Choroid plexus epithelial cell (primary cell): Measurements from ENCODE around the gene SPINK1.
A peak's percentile ranks its signal among the peaks of the same experiment; 100 is the strongest.
"Not testable (repeated sequence)": the region's sequence is repeated elsewhere in the genome, so short reads cannot be mapped to it uniquely, and the experiment has no call there.

Source experiments
- DNase-seq: peaks from one replicate; pipeline ENCODE4 v3.0.0-alpha.2; 2010; ENCODE audit warnings: low read depth
- H3K4me3 ChIP-seq: 2 replicates; pipeline ENCODE4 v1.5.1; 2011; ENCODE audit warnings: low read depth, mild to moderate bottlenecking, control low read depth, low read length, moderate library complexity
- CTCF ChIP-seq: conservative IDR thresholded peaks from 2 replicates; pipeline ENCODE4 v1.5.1; 2011; ENCODE audit warnings: low read depth, mild to moderate bottlenecking, control low read depth, inconsistent platforms, low read length, moderate library complexity

Gene SPINK1

GRCh38 chr5:147835386-147835798, 3.9 kb upstream of the SPINK1 start:
- TF ChIP-seq CTCF = no peak
- peak; percentile 18 for DNase-seq
- H3K4me3 ChIP-seq = no peak overlapping the region

- TF ChIP-seq CTCF = no peak
- H3K4me3 ChIP-seq = no peak overlapping the region
- DNase-seq = no peak
Measured at GRCh38 chr5:147832541-147832940, 1.1 kb upstream of the SPINK1 start.

DNA sequence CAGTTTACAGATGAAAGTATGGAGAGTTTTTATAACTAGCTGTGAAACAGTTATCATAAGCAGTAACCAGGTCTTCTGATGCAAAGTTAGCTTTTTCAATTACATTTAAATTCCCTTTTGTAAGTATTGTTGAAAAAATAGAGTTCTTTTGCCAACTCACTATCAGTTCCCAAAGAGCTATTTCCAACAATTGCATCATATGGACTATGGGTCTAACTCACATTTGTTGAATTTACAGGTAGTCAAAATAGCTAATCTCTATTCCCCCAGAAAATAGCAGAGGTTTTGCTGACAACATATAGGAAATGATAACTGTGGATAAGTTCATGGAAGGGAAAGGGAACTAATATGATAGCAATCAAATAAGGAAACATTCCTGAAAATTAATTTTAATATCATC, 1.4 kb downstream of the SPINK1 start:
- DNase-seq = no peak
- TF ChIP-seq CTCF = no peak
- no peak overlapping the region for H3K4me3 ChIP-seq

- not testable (repeated sequence) for DNase-seq, H3K4me3 ChIP-seq
Measured at GRCh38 chr5:147827017-147827416, 4.5 kb downstream of the SPINK1 start.

DNA sequence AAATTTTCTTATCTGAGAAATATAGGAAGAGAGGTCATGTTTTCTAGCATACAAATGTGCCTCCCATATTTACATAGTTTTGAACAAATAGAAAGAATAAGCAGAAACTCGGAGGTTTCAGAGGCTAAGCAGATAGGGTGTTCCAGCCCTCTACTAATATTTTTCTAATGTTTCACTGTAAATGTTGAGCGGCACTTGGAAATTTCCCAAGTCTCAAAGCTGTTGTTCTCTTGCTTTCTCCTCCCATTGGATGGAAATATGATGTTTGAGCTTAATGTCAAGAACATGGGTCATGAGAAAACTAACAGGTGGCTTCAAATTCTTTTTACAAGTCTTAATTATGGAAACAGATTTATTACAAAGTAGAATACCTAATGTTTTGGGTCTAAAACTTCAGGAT, 5.1 kb downstream of the SPINK1 start:
- DNase-seq = no peak
- TF ChIP-seq CTCF = no peak
- H3K4me3 ChIP-seq = no peak overlapping the region

DNA sequence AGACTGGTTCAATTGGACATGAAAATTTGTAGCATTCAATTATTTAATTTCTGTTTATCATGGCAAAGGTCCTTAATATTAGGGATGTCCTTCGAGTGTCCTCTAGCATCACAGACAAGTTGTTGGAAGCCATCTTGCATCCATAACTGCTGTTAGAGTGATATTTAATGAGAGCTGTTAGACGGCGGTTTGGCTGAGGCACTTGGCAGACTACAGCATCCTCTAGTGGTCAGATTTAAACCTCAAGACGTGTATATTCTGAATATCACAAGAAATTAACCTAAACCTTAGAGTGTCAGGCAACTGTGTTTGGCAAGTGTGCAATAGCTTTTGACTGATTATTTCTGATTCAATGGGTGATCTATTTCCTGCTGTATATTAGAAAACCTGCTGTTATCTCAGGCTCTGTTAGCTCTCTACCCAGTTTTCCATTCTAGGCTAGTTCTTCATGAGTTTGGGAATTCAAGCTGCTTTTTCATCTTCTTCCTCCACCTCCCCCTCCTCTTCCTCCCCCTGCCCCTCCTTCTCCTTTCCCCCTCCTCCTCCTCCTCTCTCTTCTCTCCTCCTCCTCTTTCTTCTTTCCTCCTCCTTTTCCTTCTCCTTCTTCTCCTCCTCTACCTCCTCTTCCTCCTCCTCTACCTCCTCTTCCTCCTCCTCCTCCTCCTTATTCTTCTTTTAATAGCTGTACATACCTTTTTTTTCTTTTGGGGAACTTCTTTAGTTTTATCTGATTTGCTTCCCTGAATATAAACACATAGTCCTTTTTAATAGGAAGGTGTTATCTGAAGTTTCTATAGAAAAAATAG, 8.6 kb downstream of the SPINK1 start:
- TF ChIP-seq CTCF = peak; percentile 99
- peak; percentile 88 for DNase-seq
- no peak overlapping the region for H3K4me3 ChIP-seq

- DNase-seq, H3K4me3 ChIP-seq: not testable (repeated sequence)
Measured at GRCh38 chr5:147822222-147822621, 9.2 kb downstream of the SPINK1 start.

DNA sequence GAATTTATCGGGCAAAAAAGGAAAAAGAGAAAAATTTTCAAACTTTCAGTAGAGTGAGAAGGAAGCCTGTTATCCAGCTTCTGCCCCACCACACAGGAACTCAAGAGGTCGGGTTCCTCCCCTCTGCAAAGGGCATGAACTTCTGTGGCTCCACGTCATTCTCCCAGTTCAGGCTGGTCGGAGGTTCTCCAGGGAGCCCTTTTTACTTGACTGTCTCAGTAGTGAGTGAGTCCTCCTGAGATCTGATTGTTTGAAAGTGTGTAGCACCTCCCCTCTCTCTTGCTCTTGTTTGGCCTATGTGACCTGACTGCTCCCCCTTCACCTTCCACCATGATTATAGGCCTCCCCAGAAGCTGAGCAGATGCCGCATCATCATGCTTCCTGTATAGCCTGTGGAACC, 9.7 kb downstream of the SPINK1 start:
- no peak for DNase-seq
- TF ChIP-seq CTCF = no peak
- H3K4me3 ChIP-seq = no peak overlapping the region
